ENCODE data around the gene PANX1. TPM values are rescaled to one million over a fixed set of nuclear protein-coding genes. Genes with fewer than 3 reads are reported as not detected.

Gene PANX1
- total RNA-seq, 1 experiment from 2014 or later: 26.1 TPM

GRCh38 chr11:94127638-94128037 lies 1.0 kb upstream of the PANX1 start:
- no peak for TF ChIP-seq CTCF (IDR thresholded peaks at IDR 0.05; ENCODE audit: unreplicated experiment)
- peak overlapping the region; percentile 49 for H3K4me3 Mint-ChIP-seq (ENCODE audit: unreplicated experiment)
- intact Hi-C loops (cut with micrococcal nuclease): loop anchor here (5.0 kb wide), 1 partner anchor 205 kb away; no protein-coding TSS in a partner anchor

GRCh38 chr11:94128291-94128745 lies 323 bp upstream of the PANX1 start:
- POLR2A ChIA-PET: interaction anchor here (0.6 to 4.8 kb wide), 22 partner anchors 11 to 647 kb away, joined by 3 to 36 read pairs (median 6); partner anchors contain the start of genes C11orf54, MED17 and TAF1D
- Mint-ChIP-seq H3K4me1 (ENCODE audit: insufficient read depth, unreplicated experiment) (peaks cover 16% of the 10 kb centered on the region), H3K27ac (ENCODE audit: low read depth, unreplicated experiment) (no peak overlapping the region), H3K9me3 (ENCODE audit: unreplicated experiment) (no peaks in the 10 kb centered on the region), H3K36me3 (ENCODE audit: insufficient read depth, unreplicated experiment) (no peaks in the 10 kb centered on the region), H3K27me3 (ENCODE audit: insufficient read depth, unreplicated experiment) (no peaks in the 10 kb centered on the region), H3K4me3 (ENCODE audit: unreplicated experiment) (no peak overlapping the region)
- CTCF ChIA-PET: interaction anchor here (0.5 to 2.1 kb wide), 13 partner anchors 11 to 494 kb away, joined by 3 to 10 read pairs (median 5); partner anchors contain the start of gene MED17
- TSS peak; percentile 32 for BruUV-seq (replicated peaks)
- intact Hi-C loops (cut with micrococcal nuclease): loop anchor here (5.0 kb wide), 1 partner anchor 206 kb away; no protein-coding TSS in a partner anchor
- DNase-seq (ENCODE audit: unreplicated experiment): no peak
- TF ChIP-seq CTCF (IDR thresholded peaks at IDR 0.05; ENCODE audit: unreplicated experiment): no peak

More at GRCh38 chr11:94127638-94128037, 1.0 kb upstream of the PANX1 start:
- Mint-ChIP-seq H3K27ac (ENCODE audit: low read depth, unreplicated experiment) (no peak overlapping the region), H3K27me3 (ENCODE audit: insufficient read depth, unreplicated experiment) (no peaks in the 10 kb centered on the region), H3K4me1 (ENCODE audit: insufficient read depth, unreplicated experiment) (peaks cover 16% of the 10 kb centered on the region), H3K36me3 (ENCODE audit: insufficient read depth, unreplicated experiment) (no peaks in the 10 kb centered on the region), H3K9me3 (ENCODE audit: unreplicated experiment) (no peaks in the 10 kb centered on the region)
- CTCF ChIA-PET: interaction anchor here (0.6 to 2.1 kb wide), 6 partner anchors 15 to 495 kb away, joined by 3 to 8 read pairs (median 4); partner anchors contain the start of gene MED17
- no TSS peak for BruUV-seq (replicated peaks)
- DNase-seq (ENCODE audit: unreplicated experiment): no peak
- POLR2A ChIA-PET: interaction anchor here (0.6 to 4.8 kb wide), 11 partner anchors 8 to 648 kb away, joined by 3 to 36 read pairs (median 12); partner anchors contain the start of genes C11orf54 and TAF1D

- peak; percentile 36 for DNase-seq (ENCODE audit: unreplicated experiment)
- H3K27ac Mint-ChIP-seq (ENCODE audit: low read depth, unreplicated experiment): no peak overlapping the region
- CTCF ChIA-PET: interaction anchor here (0.8 to 2.1 kb wide), 9 partner anchors 12 to 235 kb away, joined by 3 to 10 read pairs (median 6); no protein-coding TSS in a partner anchor
- no peaks in the 10 kb centered on the region for H3K36me3 Mint-ChIP-seq (ENCODE audit: insufficient read depth, unreplicated experiment)
- no peak for TF ChIP-seq CTCF (IDR thresholded peaks at IDR 0.05; ENCODE audit: unreplicated experiment)
- no peaks in the 10 kb centered on the region for H3K9me3 Mint-ChIP-seq (ENCODE audit: unreplicated experiment)
- intact Hi-C loops (cut with micrococcal nuclease): loop anchor here (5.0 kb wide), 2 partner anchors 53 to 207 kb away; no protein-coding TSS in a partner anchor
- BruUV-seq (replicated peaks): TSS peak; percentile 52
- no peak overlapping the region for H3K4me3 Mint-ChIP-seq (ENCODE audit: unreplicated experiment)
- POLR2A ChIA-PET: interaction anchor here (0.5 to 4.8 kb wide), 20 partner anchors 8 to 389 kb away, joined by 3 to 36 read pairs (median 6); partner anchors contain the start of genes C11orf54, MED17 and TAF1D
- no peaks in the 10 kb centered on the region for H3K27me3 Mint-ChIP-seq (ENCODE audit: insufficient read depth, unreplicated experiment)
- peaks cover 16% of the 10 kb centered on the region for H3K4me1 Mint-ChIP-seq (ENCODE audit: insufficient read depth, unreplicated experiment)
Measured at GRCh38 chr11:94129512-94130297, 1.1 kb downstream of the PANX1 start.
